ENCODE results near the gene CACNB3. TPM values are rescaled to one million over a fixed set of nuclear protein-coding genes. Genes with fewer than 3 reads are reported as not detected.

The CACNB3 gene
- polyA plus RNA-seq, 4 donors = 47.6 to 55.1 (median 50.7) TPM

Other genes starting within 250 kb of the CACNB3 start
- not detected for gene LALBA, start 248.4 kb upstream of the CACNB3 start, polyA plus RNA-seq (ENCODE audit: insufficient read length in 4 of 4)
- gene KANSL2, start 136.3 kb upstream of the CACNB3 start, polyA plus RNA-seq (ENCODE audit: insufficient read length in 4 of 4) = 10 to 100 TPM; 44.9 to 58.1 (median 51.0) TPM
- 10 to 100 TPM; 26.1 to 33.4 (median 30.9) TPM for gene CCNT1, start 101.8 kb upstream of the CACNB3 start, polyA plus RNA-seq (ENCODE audit: insufficient read length in 4 of 4)
- gene ADCY6, start 29.4 kb upstream of the CACNB3 start, polyA plus RNA-seq (ENCODE audit: insufficient read length in 4 of 4) = 10 to 100 TPM; 82.0 to 98.3 (median 84.1) TPM
- 100 to 1,000 TPM in 1 of 4 donors, 10 to 100 TPM in 3; 89.1 to 104 (median 96.5) TPM for gene DDX23, start 33.7 kb downstream of the CACNB3 start, polyA plus RNA-seq (ENCODE audit: insufficient read length in 4 of 4)
- 1 to 10 TPM; 2.6 to 4.2 (median 3.6) TPM for gene RND1, start 47.4 kb downstream of the CACNB3 start, polyA plus RNA-seq (ENCODE audit: insufficient read length in 4 of 4)
- gene FKBP11, start 107.0 kb downstream of the CACNB3 start, polyA plus RNA-seq (ENCODE audit: insufficient read length in 4 of 4) = 10 to 100 TPM in 3 of 4 donors, 1 to 10 TPM in 1; 9.0 to 15.3 (median 12.9) TPM
- gene ARF3, start 139.0 kb downstream of the CACNB3 start, polyA plus RNA-seq (ENCODE audit: insufficient read length in 4 of 4) = 100 to 1,000 TPM; 133 to 150 (median 145) TPM
- gene WNT10B, start 153.2 kb downstream of the CACNB3 start, polyA plus RNA-seq (ENCODE audit: insufficient read length in 4 of 4) = under 1 TPM; 0.08 to 0.34 (median 0.26) TPM
- not detected for gene WNT1, start 159.8 kb downstream of the CACNB3 start, polyA plus RNA-seq (ENCODE audit: insufficient read length in 4 of 4)
- gene DDN, start 180.9 kb downstream of the CACNB3 start, polyA plus RNA-seq (ENCODE audit: insufficient read length in 4 of 4) = 100 to 1,000 TPM in 1 of 4 donors, 10 to 100 TPM in 3; 85.8 to 111 (median 89.4) TPM
- 10 to 100 TPM; 74.6 to 83.1 (median 80.5) TPM for gene PRKAG1, start 200.3 kb downstream of the CACNB3 start, polyA plus RNA-seq (ENCODE audit: insufficient read length in 4 of 4)
- 10 to 100 TPM; 40.2 to 51.0 (median 47.6) TPM for gene KMT2D, start 242.3 kb downstream of the CACNB3 start, polyA plus RNA-seq (ENCODE audit: insufficient read length in 4 of 4)